Measurements from ENCODE around the gene SGTA. TPM values are rescaled to one million over a fixed set of nuclear protein-coding genes. Genes with fewer than 3 reads are reported as not detected.

SGTA gene
- total and polyA plus RNA-seq, 2 experiments from 2014 or later = 71.6 to 102 TPM

DNA sequence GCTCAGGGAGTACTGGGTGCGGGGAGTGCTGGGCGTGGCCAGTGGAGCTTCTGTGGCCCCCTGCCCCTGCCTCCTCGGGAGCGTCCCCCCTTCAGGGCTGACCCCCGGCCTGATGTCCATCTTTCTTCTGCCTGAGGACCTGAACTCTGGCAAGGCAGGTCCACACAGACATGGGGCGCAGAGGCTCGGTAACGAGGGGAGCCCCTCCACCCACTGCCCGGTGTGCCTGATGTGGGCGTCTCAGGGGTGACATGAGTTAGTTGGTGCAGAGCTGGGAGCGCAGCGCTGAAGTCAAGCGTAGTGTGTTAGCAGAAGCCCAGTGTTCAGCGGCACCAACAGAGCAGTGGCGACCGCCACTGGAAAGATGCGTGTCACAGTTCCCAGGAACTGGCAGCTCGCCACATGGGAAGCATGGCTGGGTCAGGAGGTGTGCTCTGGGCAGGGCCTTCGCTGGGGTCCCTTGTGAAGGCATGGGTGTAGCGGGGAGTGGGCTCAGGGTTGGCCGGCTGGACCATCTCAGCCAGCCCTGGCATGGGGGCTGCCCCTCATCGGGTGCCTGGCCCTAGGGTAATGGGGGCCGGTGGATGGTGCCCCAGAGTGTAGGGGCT lies 13.7 kb upstream of the SGTA start (continued):
- TF ChIP-seq, protein P1, sequence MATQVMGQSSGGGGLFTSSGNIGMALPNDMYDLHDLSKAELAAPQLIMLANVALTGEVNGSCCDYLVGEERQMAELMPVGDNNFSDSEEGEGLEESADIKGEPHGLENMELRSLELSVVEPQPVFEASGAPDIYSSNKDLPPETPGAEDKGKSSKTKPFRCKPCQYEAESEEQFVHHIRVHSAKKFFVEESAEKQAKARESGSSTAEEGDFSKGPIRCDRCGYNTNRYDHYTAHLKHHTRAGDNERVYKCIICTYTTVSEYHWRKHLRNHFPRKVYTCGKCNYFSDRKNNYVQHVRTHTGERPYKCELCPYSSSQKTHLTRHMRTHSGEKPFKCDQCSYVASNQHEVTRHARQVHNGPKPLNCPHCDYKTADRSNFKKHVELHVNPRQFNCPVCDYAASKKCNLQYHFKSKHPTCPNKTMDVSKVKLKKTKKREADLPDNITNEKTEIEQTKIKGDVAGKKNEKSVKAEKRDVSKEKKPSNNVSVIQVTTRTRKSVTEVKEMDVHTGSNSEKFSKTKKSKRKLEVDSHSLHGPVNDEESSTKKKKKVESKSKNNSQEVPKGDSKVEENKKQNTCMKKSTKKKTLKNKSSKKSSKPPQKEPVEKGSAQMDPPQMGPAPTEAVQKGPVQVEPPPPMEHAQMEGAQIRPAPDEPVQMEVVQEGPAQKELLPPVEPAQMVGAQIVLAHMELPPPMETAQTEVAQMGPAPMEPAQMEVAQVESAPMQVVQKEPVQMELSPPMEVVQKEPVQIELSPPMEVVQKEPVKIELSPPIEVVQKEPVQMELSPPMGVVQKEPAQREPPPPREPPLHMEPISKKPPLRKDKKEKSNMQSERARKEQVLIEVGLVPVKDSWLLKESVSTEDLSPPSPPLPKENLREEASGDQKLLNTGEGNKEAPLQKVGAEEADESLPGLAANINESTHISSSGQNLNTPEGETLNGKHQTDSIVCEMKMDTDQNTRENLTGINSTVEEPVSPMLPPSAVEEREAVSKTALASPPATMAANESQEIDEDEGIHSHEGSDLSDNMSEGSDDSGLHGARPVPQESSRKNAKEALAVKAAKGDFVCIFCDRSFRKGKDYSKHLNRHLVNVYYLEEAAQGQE (IDR thresholded peaks at IDR 0.05; ENCODE audit: unreplicated experiment) = no peak
- TF ChIP-seq EZH2phosphoT487 (IDR thresholded peaks at IDR 0.05; ENCODE audit: unreplicated experiment) (no peak), EZH2 (IDR thresholded peaks at IDR 0.05; ENCODE audit: low read depth, unreplicated experiment) (no peak)

DNA sequence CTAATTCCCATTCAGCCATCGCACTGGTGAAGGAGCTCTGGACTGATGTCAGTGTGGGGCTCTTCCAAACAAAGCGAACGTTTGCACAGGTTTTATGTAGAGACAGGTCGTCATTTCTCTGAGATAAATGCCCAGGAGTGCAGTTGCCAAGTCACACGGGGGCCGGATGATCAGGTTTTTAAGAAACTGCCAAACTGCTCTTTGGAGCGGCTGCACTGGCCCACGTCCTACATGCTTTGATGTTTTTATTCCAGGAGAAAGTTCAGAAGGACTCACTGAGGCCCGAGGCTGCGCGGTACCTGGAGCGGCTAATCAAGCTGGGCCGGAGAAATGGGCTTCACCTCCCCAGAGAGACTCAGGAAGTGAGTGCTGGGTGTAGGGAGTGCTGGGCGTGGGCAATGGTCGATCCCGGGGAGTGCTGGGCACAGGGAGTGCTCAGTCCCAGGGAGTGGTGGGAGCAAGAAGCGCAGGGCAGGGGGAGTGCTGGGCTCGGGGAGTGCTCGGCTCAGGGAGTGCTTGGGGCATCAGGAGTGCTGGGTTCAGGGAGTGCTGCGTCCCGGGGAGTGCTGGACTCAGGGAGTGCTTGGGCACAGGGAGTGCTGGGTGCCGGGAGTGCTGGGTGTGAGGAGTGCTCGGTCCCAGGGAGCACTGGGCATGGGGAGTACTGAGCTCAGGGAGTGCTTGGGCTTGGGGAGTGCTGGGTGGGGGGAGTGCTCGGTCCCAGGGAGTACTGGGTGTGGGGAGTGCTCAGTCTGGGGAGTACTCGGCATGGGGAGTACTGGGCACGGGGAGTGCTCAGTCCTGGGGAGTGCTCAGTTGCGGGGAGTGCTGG lies 13.0 kb upstream of the SGTA start:
- Mint-ChIP-seq H3K4me1 (peaks cover 6% of the 10 kb centered on the region; the same call in 1 of the 3 replicates), H3K27me3 (ENCODE audit: insufficient read depth, low read depth, poor library complexity) (peaks cover 11% of the 10 kb centered on the region), H3K27ac (0 out of 2 replicates have a peak overlapping the region, but pooled peaks have one; percentile 48), H3K9me3 (no peaks in the 10 kb centered on the region), H3K4me3 (no peak overlapping the region), H3K36me3 (ENCODE audit: low read depth) (peaks cover 74% of the 10 kb centered on the region)
- H4K20me1 ChIP-seq (replicated peaks; ENCODE audit: insufficient read depth) = peaks cover 16% of the 10 kb centered on the region; the same call in 1 of the 2 replicates
- no peak overlapping the region for H3K4me2 ChIP-seq
- no peaks in the 10 kb centered on the region for H3K9me2 ChIP-seq (ENCODE audit: insufficient read depth)
- no peak overlapping the region for H3K27ac ChIP-seq (ENCODE audit: low read depth)
- no peak overlapping the region for H2AFZ ChIP-seq
- H3F3A ChIP-seq (replicated peaks; ENCODE audit: low read depth) = no peaks in the 10 kb centered on the region
- H3K36me3 ChIP-seq (ENCODE audit: insufficient read depth) = peaks cover 11% of the 10 kb centered on the region
- H3K4me1 ChIP-seq (ENCODE audit: insufficient read depth) = no peaks in the 10 kb centered on the region
- H3K27me3 ChIP-seq (ENCODE audit: insufficient read depth) = no peaks in the 10 kb centered on the region
- TF ChIP-seq EZH2phosphoT487 (IDR thresholded peaks at IDR 0.05; ENCODE audit: unreplicated experiment) (no peak), POLR2AphosphoS5 (IDR thresholded peaks at IDR 0.05; ENCODE audit: low read depth) (no peak), NANOG (IDR thresholded peaks at IDR 0.05; ENCODE audit: borderline replicate concordance) (no peak)
- ATAC-seq = no peak
- peaks cover 7% of the 10 kb centered on the region for H3K79me2 ChIP-seq (replicated peaks; ENCODE audit: insufficient read depth)
- no peak for DNase-seq (ENCODE audit: low spot score)
- H3K4me3 ChIP-seq = no peak overlapping the region

DNA sequence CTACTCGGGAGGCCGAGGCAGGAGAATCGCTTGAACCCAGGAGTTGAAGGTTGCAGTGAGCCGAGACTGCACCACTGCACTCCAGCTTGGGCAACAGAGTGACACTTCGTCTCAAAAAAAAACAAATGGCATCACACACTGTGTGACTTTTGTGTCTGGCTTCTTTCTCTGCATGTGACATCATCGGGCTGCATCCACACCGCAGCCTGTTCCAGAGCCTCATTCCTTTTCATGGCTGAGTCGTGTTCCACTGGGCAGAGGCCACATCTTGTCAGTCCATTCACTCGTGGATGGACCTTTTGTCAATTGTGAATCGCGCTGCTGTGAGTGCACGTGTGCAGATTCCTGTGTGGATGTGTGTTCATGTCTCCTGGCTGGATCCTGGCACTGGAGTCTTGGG lies 10.5 kb upstream of the SGTA start:
- H3F3A ChIP-seq (replicated peaks; ENCODE audit: low read depth) = no peaks in the 10 kb centered on the region
- no peak overlapping the region for H3K4me2 ChIP-seq
- TF ChIP-seq ZNF114 (CRISPR knock-in tag; IDR thresholded peaks at IDR 0.05) (no peak), STAT1 (IDR thresholded peaks at IDR 0.05; ENCODE audit: unreplicated experiment) (no peak), ZNF331 (CRISPR knock-in tag; IDR thresholded peaks at IDR 0.05; ENCODE audit: low read depth) (no peak), POLR2AphosphoS5 (IDR thresholded peaks at IDR 0.05; ENCODE audit: low read depth) (no peak)
- H3K79me2 ChIP-seq (replicated peaks; ENCODE audit: insufficient read depth) = peaks cover 24% of the 10 kb centered on the region
- H3K4me1 ChIP-seq (ENCODE audit: insufficient read depth) = no peaks in the 10 kb centered on the region
- ATAC-seq (no peak), DNase-seq (ENCODE audit: low spot score) (no peak)
- peaks cover 16% of the 10 kb centered on the region; the same call in 1 of the 2 replicates for H4K20me1 ChIP-seq (replicated peaks; ENCODE audit: insufficient read depth)
- no peak overlapping the region for H3K27ac Mint-ChIP-seq
- H3K4me1 Mint-ChIP-seq = peaks cover 6% of the 10 kb centered on the region; the same call in 1 of the 3 replicates
- peaks cover 11% of the 10 kb centered on the region for H3K36me3 ChIP-seq (ENCODE audit: insufficient read depth)
- no peaks in the 10 kb centered on the region for H3K9me3 Mint-ChIP-seq
- no peak overlapping the region for H3K27ac ChIP-seq (ENCODE audit: low read depth)
- peaks cover 16% of the 10 kb centered on the region for H3K27me3 Mint-ChIP-seq (ENCODE audit: insufficient read depth, low read depth, poor library complexity)
- H3K27me3 ChIP-seq (ENCODE audit: insufficient read depth) = no peaks in the 10 kb centered on the region
- no peak overlapping the region for H3K4me3 Mint-ChIP-seq
- H3K36me3 Mint-ChIP-seq (ENCODE audit: low read depth) = peaks cover 71% of the 10 kb centered on the region
- no peak overlapping the region for H3K4me3 ChIP-seq
- no peak overlapping the region for H2AFZ ChIP-seq
- no peaks in the 10 kb centered on the region for H3K9me2 ChIP-seq (ENCODE audit: insufficient read depth)
